WTC11 (cell line): ENCODE results near the gene VWA8. TPM values are rescaled to one million over a fixed set of nuclear protein-coding genes. Genes with fewer than 3 reads are reported as not detected.

Source experiments
- ATAC-seq: fragments of 200-7000 bp; cut with Tn5 transposase; 2 replicates; pipeline ENCODE4 v1.10.0; 2021; ENCODE audit warnings: mild to moderate bottlenecking, moderate library complexity
- CTCF ChIA-PET: fragments of 300-600 bp; sonication (Branson Sonifier 250); formaldehyde crosslinking; loops from one replicate; lab custom pipeline; 2021; ENCODE audit warnings: antibody characterized with exemption; lab: Charles Lee
- POLR2A ChIA-PET: fragments of 350-600 bp; sonication (Branson Sonifier 250); formaldehyde crosslinking; loops from one replicate; lab custom pipeline; 2021; ENCODE audit warnings: antibody characterized with exemption; lab: Charles Lee
- DNase-seq: peaks from one replicate; pipeline ENCODE4 v3.0.0; 2021; ENCODE audit warnings: low spot score
- H3K27ac Mint-ChIP-seq: 2 replicates; pipeline ENCODE4 v1.8.0; 2021; ENCODE audit warnings: mixed read lengths
- H3K27me3 Mint-ChIP-seq: 2 replicates; pipeline ENCODE4 v1.8.0; 2021; ENCODE audit warnings: low read depth, mild to moderate bottlenecking, moderate library complexity, mixed read lengths
- H3K36me3 Mint-ChIP-seq: 2 replicates; pipeline ENCODE4 v1.8.0; 2021; ENCODE audit warnings: mixed read lengths
- H3K4me1 Mint-ChIP-seq: 2 replicates; pipeline ENCODE4 v1.8.0; 2022; ENCODE audit warnings: mixed read lengths
- H3K4me3 Mint-ChIP-seq: 2 replicates; pipeline ENCODE4 v1.8.0; 2021; ENCODE audit warnings: mild to moderate bottlenecking, moderate library complexity, mixed read lengths
- H3K9me3 Mint-ChIP-seq: 2 replicates; pipeline ENCODE4 v1.8.0; 2021; ENCODE audit warnings: mixed read lengths
- AR ChIP-seq: fragments of 250-450 bp; sonication (Bioruptor Pico); IDR thresholded peaks from 2 replicates; pipeline ENCODE4 v1.9.0; 2021; ENCODE audit warnings: mild to moderate bottlenecking
- ATF2 ChIP-seq: sonication (generic); formaldehyde crosslinking; IDR thresholded peaks from 2 replicates; pipeline ENCODE4 v1.8.1; 2022; ENCODE audit warnings: low read depth, missing genetic modification reagents, borderline replicate concordance
- ELF4 ChIP-seq: sonication (generic); formaldehyde crosslinking; IDR thresholded peaks from 2 replicates; pipeline ENCODE4 v1.8.1; 2022; ENCODE audit warnings: low read depth, mild to moderate bottlenecking, moderate library complexity, missing genetic modification reagents
- ETV6 ChIP-seq: sonication (generic); formaldehyde crosslinking; IDR thresholded peaks from 2 replicates; pipeline ENCODE4 v1.8.1; 2022; ENCODE audit warnings: mild to moderate bottlenecking, missing genetic modification reagents
- FOXK1 ChIP-seq: sonication (generic); formaldehyde crosslinking; IDR thresholded peaks from 2 replicates; pipeline ENCODE4 v1.8.0; 2022; ENCODE audit warnings: mild to moderate bottlenecking, moderate library complexity, missing genetic modification reagents
- IRF1 ChIP-seq: sonication (generic); formaldehyde crosslinking; IDR thresholded peaks from 2 replicates; pipeline ENCODE4 v1.8.0; 2023; ENCODE audit warnings: missing genetic modification reagents
- JUN ChIP-seq: sonication (generic); formaldehyde crosslinking; IDR thresholded peaks from 2 replicates; pipeline ENCODE4 v1.8.0; 2023; ENCODE audit warnings: mild to moderate bottlenecking, missing genetic modification reagents
- MYBL2 ChIP-seq: sonication (generic); formaldehyde crosslinking; IDR thresholded peaks from 2 replicates; pipeline ENCODE4 v1.8.1; 2023; ENCODE audit warnings: mild to moderate bottlenecking, moderate library complexity, missing genetic modification reagents
- NFE2L1 ChIP-seq: sonication (generic); formaldehyde crosslinking; IDR thresholded peaks from 2 replicates; pipeline ENCODE4 v1.8.1; 2023; ENCODE audit warnings: missing genetic modification reagents
- NR1H2 ChIP-seq: sonication (generic); formaldehyde crosslinking; IDR thresholded peaks from 2 replicates; pipeline ENCODE4 v1.9.0; 2021; ENCODE audit warnings: mild to moderate bottlenecking, moderate library complexity, missing genetic modification reagents
- NR2C2 ChIP-seq: sonication (generic); formaldehyde crosslinking; IDR thresholded peaks from 2 replicates; pipeline ENCODE4 v1.8.0; 2022; ENCODE audit warnings: mild to moderate bottlenecking, missing genetic modification reagents
- SMAD3 ChIP-seq: sonication (generic); formaldehyde crosslinking; IDR thresholded peaks from 2 replicates; pipeline ENCODE4 v1.8.0; 2022; ENCODE audit warnings: missing genetic modification reagents, mild to moderate bottlenecking, borderline replicate concordance
- TEAD1 ChIP-seq: sonication (generic); formaldehyde crosslinking; IDR thresholded peaks from 2 replicates; pipeline ENCODE4 v1.8.0; 2022; ENCODE audit warnings: mild to moderate bottlenecking, missing genetic modification reagents
- TP53 ChIP-seq: sonication (generic); formaldehyde crosslinking; IDR thresholded peaks from 2 replicates; pipeline ENCODE4 v1.8.1; 2023; ENCODE audit warnings: mild to moderate bottlenecking, missing genetic modification reagents
- USF2 ChIP-seq: sonication (generic); formaldehyde crosslinking; IDR thresholded peaks from 2 replicates; pipeline ENCODE4 v1.8.1; 2023; ENCODE audit warnings: mild to moderate bottlenecking, missing genetic modification reagents, moderate library complexity
- ZNF121 ChIP-seq: sonication (generic); formaldehyde crosslinking; IDR thresholded peaks from 2 replicates; pipeline ENCODE4 v1.8.0; 2023; ENCODE audit warnings: missing genetic modification reagents
- ZNF416 ChIP-seq: fragments of 250-450 bp; sonication (Bioruptor Pico); IDR thresholded peaks from 2 replicates; pipeline ENCODE4 v1.9.0; 2021; ENCODE audit warnings: mild to moderate bottlenecking, inconsistent platforms
- total RNA-seq: library from RNA; stranded (reverse); gene quantifications from 3 replicates; pipeline ENCODE4 v1.2.3, GENCODE V29; 2021
- TF ChIP-seq, protein P1 (sequence below): sonication (generic); formaldehyde crosslinking; IDR thresholded peaks from 2 replicates; pipeline ENCODE4 v1.8.1; 2023; ENCODE audit warnings: mild to moderate bottlenecking, moderate library complexity, missing genetic modification reagents
- TF ChIP-seq, protein P2 (sequence below): fragments of 250-450 bp; sonication (Bioruptor Pico); IDR thresholded peaks from 2 replicates; pipeline ENCODE4 v1.9.0; 2021; ENCODE audit warnings: moderate library complexity, mild to moderate bottlenecking, inconsistent platforms, borderline replicate concordance

The VWA8 gene
- total RNA-seq, 1 experiment from 2014 or later, result 19.9 TPM

- TF ChIP-seq ZNF121 (CRISPR knock-in tag) (no peak), TP53 (CRISPR knock-in tag) (no peak), ZNF416 (CRISPR knock-in tag) (no peak), FOXK1 (CRISPR knock-in tag) (no peak), MYBL2 (CRISPR knock-in tag) (no peak), ATF2 (CRISPR knock-in tag) (no peak), NFE2L1 (CRISPR knock-in tag) (no peak)
Observed at GRCh38 chr13:41696163-41697003, 264.5 kb downstream of the VWA8 start (continued).

DNA sequence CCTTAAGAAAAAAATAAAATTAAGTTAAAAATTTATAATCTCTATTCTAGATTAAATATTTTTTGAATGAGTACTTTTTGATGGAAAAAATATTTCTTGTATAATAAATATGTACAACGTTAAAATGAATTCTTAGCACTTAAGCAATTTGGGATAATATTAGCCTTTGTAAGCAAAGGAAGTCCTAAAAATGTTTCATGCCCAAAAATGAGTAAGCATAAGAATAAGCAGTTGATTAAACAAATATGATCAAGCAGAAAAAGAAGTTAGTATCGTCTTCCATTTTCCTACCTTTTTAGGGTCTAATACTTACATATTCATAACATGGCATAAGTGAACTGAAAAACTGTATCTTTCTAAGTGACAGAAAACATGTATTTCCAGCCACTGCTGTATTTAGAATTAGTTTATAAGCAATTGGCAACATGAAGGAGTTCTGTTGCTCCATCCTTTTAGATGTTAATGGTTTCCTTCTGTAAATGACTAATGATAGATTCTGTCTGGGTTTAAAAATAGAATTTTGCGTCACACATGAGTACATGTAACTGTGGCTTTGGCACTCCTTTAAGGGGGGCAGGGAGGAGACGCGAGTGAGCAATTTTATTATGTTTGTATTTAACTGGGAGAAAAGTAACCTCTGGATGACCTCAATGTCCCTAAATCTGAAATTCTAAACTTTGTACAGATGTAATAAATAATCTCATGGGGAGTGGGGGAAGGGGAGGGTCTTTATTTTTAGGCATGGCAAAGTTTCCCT, 266.2 kb downstream of the VWA8 start:
- H3K4me1 Mint-ChIP-seq, result peaks cover 36% of the 10 kb centered on the region
- H3K27me3 Mint-ChIP-seq, result no peaks in the 10 kb centered on the region
- TF ChIP-seq NFE2L1 (CRISPR knock-in tag) (no peak), USF2 (CRISPR knock-in tag) (no peak), ELF4 (CRISPR knock-in tag) (no peak), SMAD3 (no peak), IRF1 (CRISPR knock-in tag) (no peak), ETV6 (no peak), NR2C2 (CRISPR knock-in tag) (no peak), JUN (CRISPR knock-in tag) (no peak), TEAD1 (no peak), NR1H2 (CRISPR knock-in tag) (no peak), AR (CRISPR knock-in tag) (no peak)
- TF ChIP-seq, protein P1, sequence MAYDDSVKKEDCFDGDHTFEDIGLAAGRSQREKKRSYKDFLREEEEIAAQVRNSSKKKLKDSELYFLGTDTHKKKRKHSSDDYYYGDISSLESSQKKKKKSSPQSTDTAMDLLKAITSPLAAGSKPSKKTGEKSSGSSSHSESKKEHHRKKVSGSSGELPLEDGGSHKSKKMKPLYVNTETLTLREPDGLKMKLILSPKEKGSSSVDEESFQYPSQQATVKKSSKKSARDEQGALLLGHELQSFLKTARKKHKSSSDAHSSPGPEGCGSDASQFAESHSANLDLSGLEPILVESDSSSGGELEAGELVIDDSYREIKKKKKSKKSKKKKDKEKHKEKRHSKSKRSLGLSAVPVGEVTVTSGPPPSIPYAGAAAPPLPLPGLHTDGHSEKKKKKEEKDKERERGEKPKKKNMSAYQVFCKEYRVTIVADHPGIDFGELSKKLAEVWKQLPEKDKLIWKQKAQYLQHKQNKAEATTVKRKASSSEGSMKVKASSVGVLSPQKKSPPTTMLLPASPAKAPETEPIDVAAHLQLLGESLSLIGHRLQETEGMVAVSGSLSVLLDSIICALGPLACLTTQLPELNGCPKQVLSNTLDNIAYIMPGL (CRISPR knock-in tag), result no peak
- TF ChIP-seq, protein P2, sequence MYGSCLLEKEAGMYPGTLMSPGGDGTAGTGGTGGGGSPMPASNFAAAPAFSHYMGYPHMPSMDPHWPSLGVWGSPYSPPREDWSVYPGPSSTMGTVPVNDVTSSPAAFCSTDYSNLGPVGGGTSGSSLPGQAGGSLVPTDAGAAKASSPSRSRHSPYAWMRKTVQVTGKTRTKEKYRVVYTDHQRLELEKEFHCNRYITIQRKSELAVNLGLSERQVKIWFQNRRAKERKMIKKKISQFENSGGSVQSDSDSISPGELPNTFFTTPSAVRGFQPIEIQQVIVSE (CRISPR knock-in tag), result no peak
- DNase-seq, result no peak
- no peaks in the 10 kb centered on the region for H3K9me3 Mint-ChIP-seq
- ATAC-seq, result no peak
- 0 out of 2 replicates have a peak overlapping the region, but pooled peaks have one; percentile 59 for H3K27ac Mint-ChIP-seq
- ChIA-PET CTCF (no interaction called here), POLR2A (no interaction called here)
- H3K4me3 Mint-ChIP-seq, result no peak overlapping the region
- H3K36me3 Mint-ChIP-seq, result no peaks in the 10 kb centered on the region
